NCI-H1694 (cell line): Measurements from ENCODE around the gene NUCKS1.

Source experiments
- DNase-seq: peaks from one replicate; lab custom pipeline; 2025; lab: John Stamatoyannopoulos, UW

The NUCKS1 gene

GRCh38 chr1:205750138-205751035, at the start of gene NUCKS1:
Gene NUCKS1 (minus strand): TSS chr1:205750182. CDS start chr1:205749973, 209 bp downstream.
- DNase-seq = peak; percentile 99

- no peak for DNase-seq
Observed at GRCh38 chr1:205798577-205798976, 48.6 kb upstream of the NUCKS1 start.

GRCh38 chr1:205797168-205797567, 47.2 kb upstream of the NUCKS1 start:
- no peak for DNase-seq

GRCh38 chr1:205794011-205794730, 44.2 kb upstream of the NUCKS1 start:
- no peak for DNase-seq

- DNase-seq = no peak
Observed at GRCh38 chr1:205792961-205793673, 43.1 kb upstream of the NUCKS1 start.

GRCh38 chr1:205792481-205792881, 42.5 kb upstream of the NUCKS1 start:
- DNase-seq = no peak

GRCh38 chr1:205791568-205792180, 41.7 kb upstream of the NUCKS1 start:
- peak; percentile 47 for DNase-seq

GRCh38 chr1:205787287-205787916, 37.4 kb upstream of the NUCKS1 start:
- no peak for DNase-seq

- no peak for DNase-seq
Observed at GRCh38 chr1:205786601-205787000, 36.6 kb upstream of the NUCKS1 start.

GRCh38 chr1:205785446-205785845, 35.5 kb upstream of the NUCKS1 start:
- DNase-seq = no peak

GRCh38 chr1:205783904-205784303, 33.9 kb upstream of the NUCKS1 start:
- no peak for DNase-seq

- no peak for DNase-seq
Observed at GRCh38 chr1:205783433-205783795, 33.4 kb upstream of the NUCKS1 start.

GRCh38 chr1:205782627-205783432, 32.8 kb upstream of the NUCKS1 start:
- no peak for DNase-seq

GRCh38 chr1:205780335-205780734, 30.4 kb upstream of the NUCKS1 start:
- no peak for DNase-seq

- no peak for DNase-seq
Observed at GRCh38 chr1:205777994-205778393, 28.0 kb upstream of the NUCKS1 start.

- no peak for DNase-seq
Observed at GRCh38 chr1:205775717-205776056, 25.7 kb upstream of the NUCKS1 start.

GRCh38 chr1:205775015-205775716, 25.2 kb upstream of the NUCKS1 start, which contains the start of gene RAB29:
Gene RAB29 (minus strand): TSS chr1:205775482. CDS start chr1:205774956, 526 bp downstream.
- peak; percentile 82 for DNase-seq

GRCh38 chr1:205774198-205775014, 24.4 kb upstream of the NUCKS1 start:
- DNase-seq = no peak

- DNase-seq = no peak
Observed at GRCh38 chr1:205772607-205773032, 22.6 kb upstream of the NUCKS1 start.
